IMR-90 (cell line): ENCODE results near the gene SLC39A11. TPM values are rescaled to one million over a fixed set of nuclear protein-coding genes. Genes with fewer than 3 reads are reported as not detected.

Experiments used
- ATAC-seq: fragments of 200-7000 bp; cut with Tn5 transposase; 2 replicates; pipeline ENCODE4 v1.9.1; 2020; ENCODE audit warnings: low read depth, mild to moderate bottlenecking, moderate library complexity
- BruUV-seq: library from RNA; stranded (reverse); fragments of 400-500 nt; replicated peaks from 2 replicates; lab custom pipeline; 2021; lab: Mats Ljungman, UMichigan
- CTCF ChIA-PET: fragments of 300-600 bp; formaldehyde crosslinking; extraction: SDS; loops from one replicate; lab custom pipeline; 2021; ENCODE audit warnings: antibody characterized with exemption; lab: Yijun Ruan, JAX
- POLR2A ChIA-PET: fragments of 300-600 bp; sonication (Branson Sonifier 250); formaldehyde crosslinking; loops from one replicate; lab custom pipeline; 2022; ENCODE audit warnings: antibody characterized with exemption; ENCODE audit not compliant: unreplicated experiment; lab: Charles Lee
- DNase-seq: peaks from one replicate; pipeline ENCODE4 v3.0.0; 2013
- H2AFZ ChIP-seq: replicated peaks from 2 replicates; pipeline ENCODE3; 2013; ENCODE audit warnings: low read length, mild to moderate bottlenecking; ENCODE audit not compliant: poor library complexity
- H2AK5ac ChIP-seq: 2 replicates; pipeline ENCODE4 v1.6.1; 2013; ENCODE audit warnings: low read depth, low read length, inconsistent platforms
- H2AK9ac ChIP-seq: replicated peaks from 2 replicates; pipeline ENCODE3; 2013; ENCODE audit warnings: mild to moderate bottlenecking, low read depth, low read length, moderate library complexity; ENCODE audit not compliant: poor library complexity
- H2BK120ac ChIP-seq: 2 replicates; pipeline ENCODE4 v1.6.1; 2013; ENCODE audit warnings: low read depth, low read length, inconsistent platforms
- H2BK15ac ChIP-seq: 3 replicates; pipeline ENCODE4 v1.6.1; 2013; ENCODE audit warnings: low read depth, low read length, inconsistent platforms
- H2BK20ac ChIP-seq: 2 replicates; pipeline ENCODE4 v1.6.1; 2013; ENCODE audit warnings: low read depth, mild to moderate bottlenecking, inconsistent platforms, low read length, moderate library complexity
- H2BK5ac ChIP-seq: 2 replicates; pipeline ENCODE4 v1.6.1; 2013; ENCODE audit warnings: mild to moderate bottlenecking, low read depth, low read length, inconsistent platforms; ENCODE audit not compliant: poor library complexity, severe bottlenecking
- H3K14ac ChIP-seq: replicated peaks from 2 replicates; pipeline ENCODE4 v1.6.1; 2013; ENCODE audit warnings: low read depth, low read length, inconsistent platforms
- H3K18ac ChIP-seq: 2 replicates; pipeline ENCODE4 v1.6.1; 2013; ENCODE audit warnings: low read depth, low read length, control low read depth
- H3K23ac ChIP-seq: 2 replicates; pipeline ENCODE4 v1.6.1; 2013; ENCODE audit warnings: low read depth, low read length, inconsistent platforms
- H3K27ac ChIP-seq: 2 replicates; pipeline ENCODE4 v1.5.1; 2013; ENCODE audit warnings: mild to moderate bottlenecking, control low read depth, low read length; ENCODE audit not compliant: insufficient read depth
- H3K27me3 ChIP-seq: 2 replicates; pipeline ENCODE4 v1.6.1; 2013; ENCODE audit warnings: low read length; ENCODE audit not compliant: control insufficient read depth, insufficient read depth
- H3K36me3 ChIP-seq: 2 replicates; pipeline ENCODE4 v1.6.1; 2013; ENCODE audit warnings: low read length, mixed read lengths; ENCODE audit not compliant: control insufficient read depth, insufficient read depth
- H3K4ac ChIP-seq: 2 replicates; pipeline ENCODE4 v1.6.1; 2013; ENCODE audit warnings: low read depth, low read length, inconsistent platforms
- H3K4me1 ChIP-seq: 2 replicates; pipeline ENCODE4 v1.6.1; 2013; ENCODE audit warnings: low read length, mixed read lengths; ENCODE audit not compliant: control insufficient read depth, insufficient read depth
- H3K4me2 ChIP-seq: 2 replicates; pipeline ENCODE4 v1.6.1; 2013; ENCODE audit warnings: low read depth, mild to moderate bottlenecking, control low read depth, low read length, moderate library complexity
- H3K4me3 ChIP-seq: 2 replicates; pipeline ENCODE4 v1.5.1; 2013; ENCODE audit warnings: low read depth, mild to moderate bottlenecking, control low read depth, low read length, moderate library complexity; ENCODE audit not compliant: insufficient read depth
- H3K56ac ChIP-seq: 2 replicates; pipeline ENCODE4 v1.6.1; 2013; ENCODE audit warnings: low read length, inconsistent platforms; ENCODE audit not compliant: insufficient read depth; ENCODE audit errors: extremely low read depth
- H3K79me1 ChIP-seq, 2 experiments: 2 replicates each; pipeline ENCODE4 v1.6.1; 2013; ENCODE audit warnings: low read length in 2 of 2, inconsistent platforms in 1 of 2, low read depth in 1 of 2
- H3K9ac ChIP-seq: 2 replicates; pipeline ENCODE4 v1.6.1; 2013; ENCODE audit warnings: low read depth, low read length, control low read depth
- H3K9me1 ChIP-seq: 2 replicates; pipeline ENCODE4 v1.6.1; 2013; ENCODE audit warnings: low read length, inconsistent platforms; ENCODE audit not compliant: insufficient read depth
- H3K9me3 ChIP-seq: 2 replicates; pipeline ENCODE4 v1.6.1; 2013; ENCODE audit warnings: low read length; ENCODE audit not compliant: control insufficient read depth, insufficient read depth
- H4K20me1 ChIP-seq: 2 replicates; pipeline ENCODE4 v1.6.1; 2013; ENCODE audit warnings: low read length, inconsistent platforms; ENCODE audit not compliant: insufficient read depth
- H4K5ac ChIP-seq: 2 replicates; pipeline ENCODE4 v1.6.1; 2013; ENCODE audit warnings: mild to moderate bottlenecking, low read depth, low read length, control low read depth
- H4K8ac ChIP-seq, 2 experiments: 2 replicates each; pipeline ENCODE4 v1.6.1; 2013; ENCODE audit warnings: low read depth in 2 of 2, low read length in 2 of 2, control low read depth in 1 of 2, inconsistent platforms in 1 of 2
- H4K91ac ChIP-seq: 2 replicates; pipeline ENCODE4 v1.6.1; 2013; ENCODE audit warnings: low read depth, low read length, inconsistent platforms; ENCODE audit not compliant: insufficient read depth
- CHD1 ChIP-seq: IDR thresholded peaks from 2 replicates; pipeline ENCODE4 v1.6.1; 2012; ENCODE audit warnings: low read depth, low read length, improper control_type of control experiment
- MXI1 ChIP-seq: IDR thresholded peaks from 2 replicates; pipeline ENCODE4 v1.6.1; 2012; ENCODE audit warnings: low read depth, mild to moderate bottlenecking, low read length, moderate library complexity, borderline replicate concordance
- WGBS, 2 experiments: methylation state at CpG; one replicate each; pipeline versions ENCODE4 v1.1.5 to v1.1.7; 2013; ENCODE audit warnings: missing lambda C conversion rate in 2 of 2; ENCODE audit not compliant: insufficient read length in 1 of 2; ENCODE audit errors: extremely low coverage in 2 of 2; 5-methylcytosine and 5-hydroxymethylcytosine counted together
- dilution Hi-C: fragments of 300-500 bp; cut with HindIII; formaldehyde crosslinking; loops from one replicate; pipeline ENCODE4 v1.14.3; 2018; ENCODE audit warnings: low sequenced_read_pairs; ENCODE audit not compliant: unreplicated experiment
- in situ Hi-C: fragments of 300-500 bp; cut with MboI; formaldehyde crosslinking; loops from 3 replicates; pipeline ENCODE4 v1.14.3; 2019; ENCODE audit warnings: low sequenced_read_pairs, inconsistent platforms, mixed read lengths
- intact Hi-C: fragments of 100-400 bp; cut with micrococcal nuclease; formaldehyde crosslinking; loops from 2 replicates; pipeline ENCODE4 v1.10.0; 2022
- polyA plus RNA-seq, 3 experiments: library from polyadenylated mRNA; depleted of rRNA; stranded (reverse); fragments of >200 nt; gene quantifications; 2 replicates each; pipeline ENCODE4 v1.2.3, GENCODE V29; 2012; ENCODE audit warnings: low replicate concordance in 1 of 3
- total RNA-seq: library from RNA; depleted of rRNA; stranded (reverse); fragments of >200 nt; gene quantifications from 2 replicates; pipeline ENCODE4 v1.2.3, GENCODE V29; 2012

Gene SLC39A11
- total and polyA plus RNA-seq, 2 of the 4 experiments (the other 2 are of a cell fraction) = 8.8 to 14.3 TPM

- no peak overlapping the region for H3K4me2 ChIP-seq
- no peak overlapping the region for H4K91ac ChIP-seq
- H2BK20ac ChIP-seq = no peak overlapping the region
- POLR2A ChIA-PET = no interaction called here
- H3K9ac ChIP-seq = no peak overlapping the region
- no peak overlapping the region for H3K4ac ChIP-seq
- no peak overlapping the region for H3K14ac ChIP-seq
- H3K27ac ChIP-seq = no peak overlapping the region
- H3K9me1 ChIP-seq = peaks cover 4% of the 10 kb centered on the region; the same call in 1 of the 2 replicates
- no peak overlapping the region for H2AFZ ChIP-seq
- in situ Hi-C loops = no loop called here
- no TSS peak for BruUV-seq
- H3K36me3 ChIP-seq = no peaks in the 10 kb centered on the region
- intact Hi-C loops = no loop called here
- TF ChIP-seq MXI1 (no peak), CHD1 (no peak)
- DNase-seq = no peak
- CTCF ChIA-PET = no interaction called here
- H3K56ac ChIP-seq = no peak overlapping the region
- no peak for ATAC-seq
- H3K4me3 ChIP-seq = no peak overlapping the region
- H4K8ac ChIP-seq = no peak overlapping the region
- H4K5ac ChIP-seq = no peak overlapping the region
- peaks cover 3% of the 10 kb centered on the region; the same call in 1 of the 2 replicates for H3K4me1 ChIP-seq
- dilution Hi-C loops = no loop called here
- no peak overlapping the region for H2AK5ac ChIP-seq
- no peak overlapping the region for H3K18ac ChIP-seq
- no peak overlapping the region for H2BK15ac ChIP-seq
- WGBS, 2 experiments = 63% methylated on average over 4 of the region's 17 CpGs; no CpG with 5 or more reads in 1 of the 2 experiments
- H3K23ac ChIP-seq = no peak overlapping the region
- no peaks in the 10 kb centered on the region for H3K27me3 ChIP-seq
- H4K20me1 ChIP-seq = no peaks in the 10 kb centered on the region
- no peaks in the 10 kb centered on the region for H3K9me3 ChIP-seq
- H2AK9ac ChIP-seq = no peak overlapping the region
- no peaks in the 10 kb centered on the region for H3K79me1 ChIP-seq
- H2BK120ac ChIP-seq = no peak overlapping the region
- no peak overlapping the region for H2BK5ac ChIP-seq
Measured at GRCh38 chr17:72853440-72854415, 238.8 kb downstream of the SLC39A11 start.
